ENCODE measurements around the gene ZNF541.

ZNF541 gene, protein sequence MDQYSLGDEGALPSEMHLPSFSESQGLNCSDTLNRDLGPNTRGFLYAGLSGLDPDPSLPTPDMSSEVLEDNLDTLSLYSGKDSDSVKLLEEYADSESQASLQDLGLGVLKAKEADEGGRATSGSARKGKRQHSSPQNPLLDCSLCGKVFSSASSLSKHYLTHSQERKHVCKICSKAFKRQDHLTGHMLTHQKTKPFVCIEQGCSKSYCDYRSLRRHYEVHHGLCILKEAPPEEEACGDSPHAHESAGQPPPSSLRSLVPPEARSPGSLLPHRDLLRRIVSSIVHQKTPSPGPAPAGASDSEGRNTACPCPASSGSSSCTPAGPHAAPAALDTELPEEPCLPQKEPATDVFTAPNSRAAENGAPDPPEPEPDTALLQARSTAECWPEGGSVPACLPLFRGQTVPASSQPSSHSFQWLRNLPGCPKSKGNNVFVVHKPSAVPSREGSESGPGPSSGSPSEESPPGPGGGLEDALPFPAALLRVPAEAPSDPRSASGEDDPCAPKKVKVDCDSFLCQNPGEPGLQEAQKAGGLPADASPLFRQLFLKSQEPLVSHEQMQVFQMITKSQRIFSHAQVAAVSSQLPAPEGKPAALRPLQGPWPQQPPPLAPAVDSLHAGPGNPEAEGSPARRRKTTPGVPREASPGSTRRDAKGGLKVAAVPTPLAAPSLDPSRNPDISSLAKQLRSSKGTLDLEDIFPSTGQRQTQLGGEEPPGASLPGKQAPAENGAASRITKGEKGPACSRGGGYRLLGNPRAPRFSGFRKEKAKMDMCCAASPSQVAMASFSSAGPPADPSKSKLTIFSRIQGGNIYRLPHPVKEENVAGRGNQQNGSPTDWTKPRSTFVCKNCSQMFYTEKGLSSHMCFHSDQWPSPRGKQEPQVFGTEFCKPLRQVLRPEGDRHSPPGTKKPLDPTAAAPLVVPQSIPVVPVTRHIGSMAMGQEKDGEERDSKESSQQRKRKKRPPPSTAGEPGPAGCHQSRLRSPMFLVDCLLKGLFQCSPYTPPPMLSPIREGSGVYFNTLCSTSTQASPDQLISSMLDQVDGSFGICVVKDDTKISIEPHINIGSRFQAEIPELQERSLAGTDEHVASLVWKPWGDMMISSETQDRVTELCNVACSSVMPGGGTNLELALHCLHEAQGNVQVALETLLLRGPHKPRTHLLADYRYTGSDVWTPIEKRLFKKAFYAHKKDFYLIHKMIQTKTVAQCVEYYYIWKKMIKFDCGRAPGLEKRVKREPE (N-terminal part only)

DNA sequence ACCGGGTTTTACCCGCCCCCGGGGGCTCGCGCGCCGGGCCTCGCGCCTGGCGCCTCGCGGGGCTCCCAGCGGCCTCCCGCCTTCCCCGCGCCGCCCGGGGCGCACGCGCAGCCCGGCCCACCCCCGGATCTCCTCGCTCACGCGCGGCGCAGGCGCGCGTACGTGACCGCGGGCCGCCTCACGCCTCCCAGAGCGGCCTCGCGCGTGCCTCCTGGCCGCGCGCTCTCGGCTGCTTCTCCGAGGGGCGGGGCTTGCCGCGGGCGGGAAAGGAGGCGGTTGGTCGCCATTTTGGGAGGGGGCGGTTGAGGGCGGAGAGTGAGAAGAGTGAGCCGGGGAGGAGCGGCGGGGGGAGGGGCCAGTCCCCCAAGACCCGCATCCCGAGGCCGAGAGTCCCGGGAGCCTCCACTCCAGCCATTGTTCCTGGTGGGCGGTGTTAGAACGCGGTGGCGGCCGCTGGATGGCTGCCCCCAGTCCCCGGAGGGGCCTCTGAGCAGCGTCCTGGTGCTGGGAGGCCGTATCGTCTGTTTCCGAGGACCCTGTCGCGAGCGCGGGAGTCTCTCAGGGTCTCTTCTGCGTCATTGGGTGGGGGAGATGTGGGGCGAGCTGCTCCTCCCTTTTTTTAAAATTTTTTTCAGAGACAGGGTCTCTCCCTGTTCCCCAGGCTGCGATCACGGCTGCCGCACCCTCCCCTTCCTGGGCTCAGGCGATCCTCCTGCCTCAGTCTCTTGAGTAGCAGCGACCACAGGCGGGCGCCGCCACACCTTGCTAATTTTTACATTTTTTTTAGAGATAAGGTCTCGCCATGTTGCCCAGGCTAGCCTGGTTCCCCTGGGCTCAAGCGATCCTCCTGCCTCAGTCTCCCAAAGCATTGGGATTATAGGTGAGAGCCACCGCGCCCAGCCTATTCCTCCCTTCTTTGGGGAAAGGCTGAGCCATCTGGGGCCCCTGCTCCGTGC is at the start of gene ZNF541:
ZNF541 (minus strand) TSS at position 78 of the 956 bp plus-strand sequence. CDS start 17,292 bp downstream, outside the sequence.
- Histone ChIP-seq H3K4me1 (ENCODE audit: control insufficient read depth in 1 of 2, insufficient read depth in 2 of 2, low read length in 2 of 2) (no peaks in the 10 kb centered on the region), H3K9me3 (ENCODE audit: control insufficient read depth in 1 of 2, low read length in 2 of 2) (no peaks in the 10 kb centered on the region), H3K36me3 (ENCODE audit: control insufficient read depth in 1 of 2, insufficient read depth in 2 of 2, low read length in 2 of 2) (no peaks in the 10 kb centered on the region), H3K9ac (ENCODE audit: low read depth in 1 of 2, low read length in 2 of 2) (no peak within 1 kb of the TSS), H3K4me3 (ENCODE audit: low read depth in 1 of 2, low read length in 2 of 2) (no peak within 1 kb of the TSS), H3K27ac (ENCODE audit: low read depth, low read length) (no peak within 1 kb of the TSS), H3K27me3 (ENCODE audit: control insufficient read depth in 1 of 2, insufficient read depth in 2 of 2, low read length in 2 of 2) (no peaks in the 10 kb centered on the region)

DNA sequence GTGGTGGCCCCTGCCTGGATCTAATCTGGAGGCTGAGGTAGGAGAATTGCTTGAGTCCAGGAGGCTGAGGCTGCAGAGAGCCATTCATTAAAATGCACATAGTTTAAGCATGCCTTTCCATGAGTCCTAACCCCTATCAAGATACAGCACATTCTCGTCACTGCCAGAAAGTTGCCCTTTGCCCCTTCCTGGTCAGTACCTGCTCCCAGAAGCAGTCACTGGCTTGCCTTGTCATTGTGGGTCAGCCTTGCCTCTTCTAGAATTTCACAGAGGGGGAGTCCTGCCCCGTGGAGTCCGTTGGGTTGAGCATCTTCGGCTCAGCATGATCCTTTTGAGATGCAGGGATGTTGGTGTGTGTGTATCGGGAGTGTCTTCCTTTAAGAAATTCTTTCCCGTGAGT is 46.8 kb upstream of the ZNF541 start:
- H3K27me3 ChIP-seq (ENCODE audit: control insufficient read depth in 1 of 2, insufficient read depth in 2 of 2, low read length in 2 of 2) = no peaks in the 10 kb centered on the region

DNA sequence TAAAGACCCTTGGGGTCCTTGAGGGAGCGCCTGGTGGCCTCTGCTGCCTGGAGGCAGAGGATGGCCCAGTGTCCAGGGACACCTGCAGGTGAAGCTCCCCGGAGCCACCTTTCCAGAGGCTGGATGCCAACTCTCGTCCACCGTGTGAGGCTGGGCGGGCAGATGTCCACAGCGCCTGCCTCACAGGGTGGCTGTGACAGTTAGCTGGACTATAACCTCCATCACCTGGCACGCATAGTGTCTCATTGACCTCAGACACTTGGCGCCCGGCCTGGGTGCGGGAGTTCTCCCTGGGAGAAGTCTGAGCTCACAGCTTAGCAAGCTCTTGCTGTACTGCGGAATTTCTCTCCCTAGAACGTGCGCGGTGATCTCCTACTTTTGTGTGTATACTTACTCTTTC is 45.8 kb upstream of the ZNF541 start:
- no peak overlapping the region for H3K9ac ChIP-seq (ENCODE audit: low read depth in 1 of 2, low read length in 2 of 2)

More for the DNA sequence above, 46.8 kb upstream of the ZNF541 start:
- H3K27ac ChIP-seq (ENCODE audit: low read depth, low read length) = no peak overlapping the region
- no peak overlapping the region for H3K4me3 ChIP-seq (ENCODE audit: low read depth in 1 of 2, low read length in 2 of 2)
- peaks cover 32 to 45% of the 10 kb centered on the region in 2 donors for H3K4me1 ChIP-seq (ENCODE audit: control insufficient read depth in 1 of 2, insufficient read depth in 2 of 2, low read length in 2 of 2)
- peaks cover 0 to 4% of the 10 kb centered on the region in 2 donors for H3K36me3 ChIP-seq (ENCODE audit: control insufficient read depth in 1 of 2, insufficient read depth in 2 of 2, low read length in 2 of 2)
- H3K9ac ChIP-seq (ENCODE audit: low read depth in 1 of 2, low read length in 2 of 2) = no peak overlapping the region
- no peaks in the 10 kb centered on the region for H3K9me3 ChIP-seq (ENCODE audit: control insufficient read depth in 1 of 2, low read length in 2 of 2)

DNA sequence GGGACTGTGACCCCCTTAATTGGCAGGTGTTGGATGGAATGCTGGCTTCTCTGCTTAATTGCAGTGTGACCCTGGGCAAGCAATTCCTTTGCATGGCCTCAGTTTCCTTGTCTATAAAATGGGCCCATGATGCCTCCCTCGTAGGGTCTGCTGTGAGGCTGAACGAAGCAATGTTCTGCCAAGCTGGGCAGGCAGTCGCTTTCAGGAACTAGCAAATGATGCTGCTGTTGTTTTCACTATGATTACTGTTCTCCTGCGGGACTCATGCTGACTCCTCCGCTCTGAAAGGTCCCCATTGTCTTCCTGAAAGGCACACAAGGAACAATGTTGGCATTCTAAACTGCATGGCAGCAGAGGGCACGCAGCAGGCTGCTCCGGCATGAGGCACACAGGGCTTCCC is 42.8 kb upstream of the ZNF541 start:
- H3K9ac ChIP-seq (ENCODE audit: low read depth in 1 of 2, low read length in 2 of 2) = no peak overlapping the region
- H3K4me3 ChIP-seq (ENCODE audit: low read depth in 1 of 2, low read length in 2 of 2) = no peak overlapping the region
- H3K27ac ChIP-seq (ENCODE audit: low read depth, low read length) = no peak overlapping the region
- peaks cover 0 to 4% of the 10 kb centered on the region in 2 donors for H3K36me3 ChIP-seq (ENCODE audit: control insufficient read depth in 1 of 2, insufficient read depth in 2 of 2, low read length in 2 of 2)
- H3K27me3 ChIP-seq (ENCODE audit: control insufficient read depth in 1 of 2, insufficient read depth in 2 of 2, low read length in 2 of 2) = no peaks in the 10 kb centered on the region
- H3K4me1 ChIP-seq (ENCODE audit: control insufficient read depth in 1 of 2, insufficient read depth in 2 of 2, low read length in 2 of 2) = peaks cover 26 to 36% of the 10 kb centered on the region in 2 donors
- H3K9me3 ChIP-seq (ENCODE audit: control insufficient read depth in 1 of 2, low read length in 2 of 2) = no peaks in the 10 kb centered on the region

More for the DNA sequence above, 45.8 kb upstream of the ZNF541 start:
- Histone ChIP-seq H3K27me3 (ENCODE audit: control insufficient read depth in 1 of 2, insufficient read depth in 2 of 2, low read length in 2 of 2) (no peaks in the 10 kb centered on the region), H3K27ac (ENCODE audit: low read depth, low read length) (no peak overlapping the region), H3K4me3 (ENCODE audit: low read depth in 1 of 2, low read length in 2 of 2) (no peak overlapping the region), H3K9me3 (ENCODE audit: control insufficient read depth in 1 of 2, low read length in 2 of 2) (no peaks in the 10 kb centered on the region), H3K4me1 (ENCODE audit: control insufficient read depth in 1 of 2, insufficient read depth in 2 of 2, low read length in 2 of 2) (peaks cover 25 to 35% of the 10 kb centered on the region in 2 donors), H3K36me3 (ENCODE audit: control insufficient read depth in 1 of 2, insufficient read depth in 2 of 2, low read length in 2 of 2) (peaks cover 0 to 4% of the 10 kb centered on the region in 2 donors)

DNA sequence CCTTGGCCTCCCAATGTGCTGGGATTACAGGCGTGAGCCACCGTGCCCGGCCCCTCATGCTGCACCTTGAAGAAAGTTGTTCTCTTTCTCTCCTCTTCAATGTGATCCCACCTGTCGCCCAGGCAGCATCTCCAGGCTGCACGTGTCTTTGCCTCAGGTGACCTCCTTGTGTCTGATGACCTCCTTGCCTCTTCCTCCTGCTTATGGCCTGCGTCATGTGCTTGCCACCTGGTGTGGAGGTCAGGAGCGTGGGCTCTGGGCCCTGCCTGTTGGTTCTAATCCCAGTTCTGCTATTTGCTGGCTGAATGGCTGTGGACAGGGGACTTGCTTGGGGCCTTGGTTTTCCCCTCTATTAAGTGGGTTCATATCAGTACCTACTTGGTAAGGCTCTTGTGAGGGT is 42.3 kb upstream of the ZNF541 start:
- no peak overlapping the region for H3K4me3 ChIP-seq (ENCODE audit: low read depth in 1 of 2, low read length in 2 of 2)
- no peaks in the 10 kb centered on the region for H3K9me3 ChIP-seq (ENCODE audit: control insufficient read depth in 1 of 2, low read length in 2 of 2)
- peaks cover 0 to 4% of the 10 kb centered on the region in 2 donors for H3K36me3 ChIP-seq (ENCODE audit: control insufficient read depth in 1 of 2, insufficient read depth in 2 of 2, low read length in 2 of 2)
- no peaks in the 10 kb centered on the region for H3K27me3 ChIP-seq (ENCODE audit: control insufficient read depth in 1 of 2, insufficient read depth in 2 of 2, low read length in 2 of 2)
- peaks cover 30 to 39% of the 10 kb centered on the region in 2 donors for H3K4me1 ChIP-seq (ENCODE audit: control insufficient read depth in 1 of 2, insufficient read depth in 2 of 2, low read length in 2 of 2)
- no peak overlapping the region for H3K27ac ChIP-seq (ENCODE audit: low read depth, low read length)
- H3K9ac ChIP-seq (ENCODE audit: low read depth in 1 of 2, low read length in 2 of 2) = no peak overlapping the region

DNA sequence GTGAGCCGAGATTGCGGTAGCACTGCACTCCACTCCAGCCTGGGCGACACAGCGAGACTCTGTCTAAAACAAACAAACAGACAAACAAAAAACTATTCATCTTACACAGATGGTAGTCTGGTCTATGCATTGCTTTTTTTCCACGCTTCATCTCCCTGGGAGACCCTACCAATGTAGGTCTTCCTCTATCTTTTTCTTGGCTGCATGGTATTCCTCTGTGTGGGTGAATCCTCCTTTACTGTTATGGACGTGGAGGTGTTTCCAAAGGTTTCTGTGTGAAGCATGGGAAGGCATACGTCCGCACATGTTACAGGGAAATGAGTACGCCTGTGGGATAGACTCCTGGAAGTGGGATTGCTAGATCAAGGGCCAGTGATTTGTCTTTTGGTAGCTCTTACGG is 41.6 kb upstream of the ZNF541 start:
- Histone ChIP-seq H3K27me3 (ENCODE audit: control insufficient read depth in 1 of 2, insufficient read depth in 2 of 2, low read length in 2 of 2) (no peaks in the 10 kb centered on the region), H3K27ac (ENCODE audit: low read depth, low read length) (no peak overlapping the region), H3K4me1 (ENCODE audit: control insufficient read depth in 1 of 2, insufficient read depth in 2 of 2, low read length in 2 of 2) (peaks cover 23 to 34% of the 10 kb centered on the region in 2 donors), H3K9me3 (ENCODE audit: control insufficient read depth in 1 of 2, low read length in 2 of 2) (no peaks in the 10 kb centered on the region), H3K4me3 (ENCODE audit: low read depth in 1 of 2, low read length in 2 of 2) (no peak overlapping the region), H3K9ac (ENCODE audit: low read depth in 1 of 2, low read length in 2 of 2) (no peak overlapping the region), H3K36me3 (ENCODE audit: control insufficient read depth in 1 of 2, insufficient read depth in 2 of 2, low read length in 2 of 2) (peaks cover 0 to 4% of the 10 kb centered on the region in 2 donors)

DNA sequence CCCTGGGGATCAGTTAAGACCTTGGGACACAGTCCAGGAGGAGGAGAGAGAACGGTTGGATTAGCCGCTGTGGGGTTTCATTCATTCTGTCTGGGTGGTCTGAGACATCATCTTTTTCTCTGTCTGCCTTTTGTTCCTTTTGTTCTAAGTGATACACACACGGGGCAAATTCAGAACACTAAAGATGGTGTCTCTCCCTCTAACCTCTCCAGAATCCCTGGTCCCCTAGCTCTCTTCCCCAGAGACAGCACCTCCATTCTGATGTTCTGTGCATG is 41.0 kb upstream of the ZNF541 start:
- Histone ChIP-seq H3K4me3 (ENCODE audit: low read depth in 1 of 2, low read length in 2 of 2) (no peak overlapping the region), H3K4me1 (ENCODE audit: control insufficient read depth in 1 of 2, insufficient read depth in 2 of 2, low read length in 2 of 2) (peaks cover 21 to 31% of the 10 kb centered on the region in 2 donors), H3K27ac (ENCODE audit: low read depth, low read length) (no peak overlapping the region), H3K9me3 (ENCODE audit: control insufficient read depth in 1 of 2, low read length in 2 of 2) (no peaks in the 10 kb centered on the region), H3K9ac (ENCODE audit: low read depth in 1 of 2, low read length in 2 of 2) (no peak overlapping the region), H3K27me3 (ENCODE audit: control insufficient read depth in 1 of 2, insufficient read depth in 2 of 2, low read length in 2 of 2) (no peaks in the 10 kb centered on the region), H3K36me3 (ENCODE audit: control insufficient read depth in 1 of 2, insufficient read depth in 2 of 2, low read length in 2 of 2) (peaks cover 0 to 4% of the 10 kb centered on the region in 2 donors)

DNA sequence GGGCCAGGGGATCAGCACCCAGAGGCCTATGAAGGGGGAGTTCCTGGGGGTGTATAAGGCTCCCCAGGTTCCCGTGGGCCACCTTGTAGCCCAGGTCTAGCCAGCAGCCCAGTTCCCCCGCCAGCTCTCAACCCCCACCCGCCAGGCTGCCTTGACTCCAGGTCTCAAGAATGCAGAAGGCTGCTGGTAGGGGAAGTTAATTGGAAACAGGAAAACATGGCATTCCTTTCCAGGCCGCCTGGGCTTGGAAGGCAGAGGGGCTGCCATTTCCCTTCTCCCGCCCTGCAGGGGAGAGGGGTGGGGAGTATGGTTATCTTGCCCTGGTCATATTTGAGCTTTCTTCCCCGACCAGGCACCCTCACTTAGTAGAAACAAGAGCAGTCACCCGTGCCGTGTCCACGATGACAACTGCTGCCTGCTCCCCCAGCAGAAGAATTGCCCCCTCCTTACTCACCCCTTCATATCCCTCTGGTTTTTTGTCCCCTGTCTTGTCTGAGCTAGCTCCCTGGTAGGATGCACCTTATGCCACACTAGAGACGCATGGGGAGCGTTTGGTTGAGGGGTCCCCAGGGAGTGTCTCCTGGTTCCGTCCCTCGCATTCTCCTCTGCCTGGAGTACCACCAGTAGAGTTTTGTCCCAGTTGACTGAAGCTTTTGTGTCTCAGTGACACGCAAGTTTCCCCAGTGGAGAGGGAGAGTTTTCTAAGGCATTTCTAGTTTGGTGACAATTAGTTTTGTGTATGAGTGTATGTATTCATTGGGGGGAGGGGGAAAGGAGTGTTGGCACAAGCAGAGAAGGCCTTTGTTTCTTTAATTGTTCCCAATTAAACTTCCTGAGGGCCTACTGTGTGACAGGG is 40.4 kb upstream of the ZNF541 start:
- no peak overlapping the region for H3K27ac ChIP-seq (ENCODE audit: low read depth, low read length)
- H3K9ac ChIP-seq (ENCODE audit: low read depth in 1 of 2, low read length in 2 of 2) = no peak overlapping the region
- no peak overlapping the region for H3K4me3 ChIP-seq (ENCODE audit: low read depth in 1 of 2, low read length in 2 of 2)
- H3K36me3 ChIP-seq (ENCODE audit: control insufficient read depth in 1 of 2, insufficient read depth in 2 of 2, low read length in 2 of 2) = peaks cover 0 to 4% of the 10 kb centered on the region in 2 donors
- no peaks in the 10 kb centered on the region for H3K9me3 ChIP-seq (ENCODE audit: control insufficient read depth in 1 of 2, low read length in 2 of 2)
- no peaks in the 10 kb centered on the region for H3K27me3 ChIP-seq (ENCODE audit: control insufficient read depth in 1 of 2, insufficient read depth in 2 of 2, low read length in 2 of 2)
- H3K4me1 ChIP-seq (ENCODE audit: control insufficient read depth in 1 of 2, insufficient read depth in 2 of 2, low read length in 2 of 2) = peaks cover 15 to 25% of the 10 kb centered on the region in 2 donors

Measured in duodenal mucosa (tissue), 2 donors.